Suprapubic skin (tissue), 4 donors: Measurements from ENCODE around the gene NCF4. TPM values are rescaled to one million over a fixed set of nuclear protein-coding genes. Genes with fewer than 3 reads are reported as not detected.

Experiments
- DNase-seq, 2 donors: peaks; one replicate each; pipeline ENCODE4 v3.0.0-alpha.2; 2019; ENCODE audit warnings: low spot score in 2 of 2
- H3K27ac ChIP-seq: fragments of 200-600 bp; sonication (generic); one replicate; pipeline ENCODE4 v1.5.1; 2019
- H3K27me3 ChIP-seq: fragments of 200-600 bp; sonication (generic); one replicate; pipeline ENCODE4 v1.5.1; 2019
- H3K36me3 ChIP-seq: fragments of 200-600 bp; sonication (generic); one replicate; pipeline ENCODE4 v1.5.1; 2019
- H3K4me1 ChIP-seq: fragments of 200-600 bp; sonication (generic); one replicate; pipeline ENCODE4 v1.5.1; 2019
- H3K4me3 ChIP-seq: fragments of 200-600 bp; sonication (generic); one replicate; pipeline ENCODE4 v1.5.1; 2019; ENCODE audit warnings: mild to moderate bottlenecking
- H3K9me3 ChIP-seq: fragments of 200-600 bp; sonication (generic); one replicate; pipeline ENCODE4 v1.5.1; 2019
- CTCF ChIP-seq, 2 donors: fragments of 200-600 bp in 1 of 2; fragments of 450-650 bp in 1 of 2; sonication (generic) in 1 of 2; IDR thresholded peaks; one replicate each; pipeline ENCODE4 v1.5.1; 2016 to 2019; ENCODE audit warnings: antibody characterized with exemption in 2 of 2, mild to moderate bottlenecking in 1 of 2, moderate library complexity in 1 of 2
- EP300 ChIP-seq: sonication (generic); formaldehyde crosslinking; IDR thresholded peaks from one replicate; pipeline ENCODE4 v1.6.1; 2017; ENCODE audit warnings: antibody characterized with exemption
- POLR2A ChIP-seq, 2 donors: fragments of 450-650 bp; IDR thresholded peaks; one replicate each; pipeline ENCODE4 v1.6.1; 2017; ENCODE audit warnings: antibody characterized with exemption in 2 of 2, mild to moderate bottlenecking in 2 of 2, moderate library complexity in 2 of 2
- POLR2AphosphoS5 ChIP-seq, 3 donors: sonication (generic); formaldehyde crosslinking; IDR thresholded peaks; one replicate each; pipeline ENCODE4 v1.6.1; 2017; ENCODE audit warnings: antibody characterized with exemption in 3 of 3
- WGBS: methylation state at CpG from one replicate; pipeline ENCODE4 v1.1.5; 2018; 5-methylcytosine and 5-hydroxymethylcytosine counted together
- total RNA-seq, 4 donors: library from RNA; depleted of rRNA; stranded (reverse); fragments of >200 nt; gene quantifications; one replicate each; pipeline ENCODE4 v1.1.0, GENCODE V29; 2016

NCF4 gene
- total RNA-seq, 4 donors from 2014 or later, result 1.1 to 4.5 (median 3.1) TPM

- no peaks in the 10 kb centered on the region for H3K9me3 ChIP-seq
- 91% methylated on average over 6 of the region's 6 CpGs for WGBS
- DNase-seq, result no peak
- TF ChIP-seq POLR2A (IDR thresholded peaks at IDR 0.05) (no peak), EP300 (no peak), POLR2AphosphoS5 (IDR thresholded peaks at IDR 0.05) (no peak), CTCF (IDR thresholded peaks at IDR 0.05) (no peak)
- H3K36me3 ChIP-seq, result no peaks in the 10 kb centered on the region
- no peak overlapping the region for H3K4me3 ChIP-seq
- peaks cover 22% of the 10 kb centered on the region for H3K27me3 ChIP-seq
- no peak overlapping the region for H3K27ac ChIP-seq
- peaks cover 20% of the 10 kb centered on the region for H3K4me1 ChIP-seq
Observed at GRCh38 chr22:36875741-36876140, 14.9 kb downstream of the NCF4 start.

GRCh38 chr22:36879775-36880174, 19.0 kb downstream of the NCF4 start:
- Histone ChIP-seq H3K9me3 (no peaks in the 10 kb centered on the region), H3K27me3 (peaks cover 25% of the 10 kb centered on the region), H3K27ac (no peak overlapping the region), H3K36me3 (no peaks in the 10 kb centered on the region), H3K4me1 (no peaks in the 10 kb centered on the region), H3K4me3 (no peak overlapping the region)
- no peak for DNase-seq
- WGBS, result 75% methylated on average over 7 of the region's 7 CpGs
- TF ChIP-seq POLR2A (IDR thresholded peaks at IDR 0.05) (no peak), EP300 (no peak), CTCF (IDR thresholded peaks at IDR 0.05) (no peak), POLR2AphosphoS5 (IDR thresholded peaks at IDR 0.05) (no peak)

GRCh38 chr22:36881504-36882245, 20.9 kb downstream of the NCF4 start:
- WGBS, result 89% methylated on average over 1 of the region's 1 CpG
- DNase-seq, result no peak
- peaks cover 6% of the 10 kb centered on the region for H3K4me1 ChIP-seq
- H3K27ac ChIP-seq, result no peak overlapping the region
- H3K4me3 ChIP-seq, result no peak overlapping the region
- TF ChIP-seq CTCF (IDR thresholded peaks at IDR 0.05) (no peak), POLR2A (IDR thresholded peaks at IDR 0.05) (no peak), EP300 (no peak), POLR2AphosphoS5 (IDR thresholded peaks at IDR 0.05) (no peak)
- no peaks in the 10 kb centered on the region for H3K9me3 ChIP-seq
- peaks cover 21% of the 10 kb centered on the region for H3K27me3 ChIP-seq
- H3K36me3 ChIP-seq, result no peaks in the 10 kb centered on the region

GRCh38 chr22:36884349-36885158, 23.7 kb downstream of the NCF4 start:
- 42% methylated on average over 5 of the region's 5 CpGs for WGBS
- TF ChIP-seq CTCF (IDR thresholded peaks at IDR 0.05) (no peak), EP300 (no peak), POLR2AphosphoS5 (IDR thresholded peaks at IDR 0.05) (no peak), POLR2A (IDR thresholded peaks at IDR 0.05) (no peak)
- H3K36me3 ChIP-seq, result no peaks in the 10 kb centered on the region

GRCh38 chr22:36885474-36885873, 24.7 kb downstream of the NCF4 start:
- WGBS, result 67% methylated on average over 7 of the region's 7 CpGs

More at GRCh38 chr22:36884349-36885158, 23.7 kb downstream of the NCF4 start:
- H3K9me3 ChIP-seq, result no peaks in the 10 kb centered on the region
- peaks cover 6% of the 10 kb centered on the region for H3K4me1 ChIP-seq
- H3K27ac ChIP-seq, result no peak overlapping the region
- no peak overlapping the region for H3K4me3 ChIP-seq
- no peak for DNase-seq
- peaks cover 5% of the 10 kb centered on the region for H3K27me3 ChIP-seq

More at GRCh38 chr22:36885474-36885873, 24.7 kb downstream of the NCF4 start:
- H3K36me3 ChIP-seq, result no peaks in the 10 kb centered on the region
- DNase-seq, result no peak
- H3K9me3 ChIP-seq, result no peaks in the 10 kb centered on the region
- no peak for TF ChIP-seq POLR2AphosphoS5 (IDR thresholded peaks at IDR 0.05)
- no peak for TF ChIP-seq CTCF (IDR thresholded peaks at IDR 0.05)
- no peak for TF ChIP-seq EP300
- no peak for TF ChIP-seq POLR2A (IDR thresholded peaks at IDR 0.05)
- peaks cover 6% of the 10 kb centered on the region for H3K4me1 ChIP-seq
- H3K27me3 ChIP-seq, result peaks cover 3% of the 10 kb centered on the region
- H3K27ac ChIP-seq, result no peak overlapping the region
- no peak overlapping the region for H3K4me3 ChIP-seq
